Natural killer cell (primary cell): ENCODE results near the gene C1orf159. TPM values are rescaled to one million over a fixed set of nuclear protein-coding genes. Genes with fewer than 3 reads are reported as not detected.
A peak's percentile ranks its signal among the peaks of the same experiment; 100 is the strongest.

Experiments
- ATAC-seq, 3 donors: fragments of 150-1000 bp in 2 of 3; fragments of 200-7000 bp in 1 of 3; cut with Tn5 transposase; 1 replicate in 1 of 3; 2 replicates in 2 of 3; pipeline ENCODE4 v1.10.0; 2021; ENCODE audit warnings: mild to moderate bottlenecking in 2 of 3, moderate library complexity in 2 of 3
- DNase-seq, 2 donors: peaks; one replicate each; pipeline versions ENCODE4 v3.0.0 to v3.0.0-alpha.2; 2013 to 2021; ENCODE audit warnings: mixed read lengths in 1 of 2
- H3K27ac ChIP-seq: one replicate; pipeline ENCODE4 v1.5.1; 2013; ENCODE audit warnings: mild to moderate bottlenecking, low read length
- H3K27me3 ChIP-seq: one replicate; pipeline ENCODE4 v1.6.1; 2013; ENCODE audit warnings: low read length; ENCODE audit not compliant: control insufficient read depth, insufficient read depth
- H3K36me3 ChIP-seq: one replicate; pipeline ENCODE4 v1.6.1; 2013; ENCODE audit warnings: low read length; ENCODE audit not compliant: control insufficient read depth, insufficient read depth
- H3K4me1 ChIP-seq: one replicate; pipeline ENCODE4 v1.6.1; 2013; ENCODE audit warnings: low read length; ENCODE audit not compliant: control insufficient read depth, insufficient read depth
- H3K4me3 ChIP-seq: one replicate; pipeline ENCODE4 v1.5.1; 2013; ENCODE audit warnings: low read length
- H3K9me3 ChIP-seq: one replicate; pipeline ENCODE4 v1.6.1; 2013; ENCODE audit warnings: low read length; ENCODE audit not compliant: control insufficient read depth, insufficient read depth
- H3K27ac Mint-ChIP-seq, 2 donors: one replicate each; pipeline ENCODE4 v1.8.0; 2022; ENCODE audit warnings: mild to moderate bottlenecking in 2 of 2, mixed read lengths in 2 of 2, moderate library complexity in 1 of 2
- H3K27me3 Mint-ChIP-seq, 2 donors: one replicate each; pipeline ENCODE4 v1.8.0; 2022; ENCODE audit warnings: low read depth in 2 of 2, mixed read lengths in 2 of 2
- H3K36me3 Mint-ChIP-seq: one replicate; pipeline ENCODE4 v1.8.0; 2022; ENCODE audit warnings: mixed read lengths
- H3K4me1 Mint-ChIP-seq, 2 donors: one replicate each; pipeline ENCODE4 v1.8.0; 2022; ENCODE audit warnings: mixed read lengths in 2 of 2
- H3K4me3 Mint-ChIP-seq: one replicate; pipeline ENCODE4 v1.8.0; 2022; ENCODE audit warnings: mild to moderate bottlenecking, moderate library complexity, mixed read lengths
- H3K9me3 Mint-ChIP-seq, 2 donors: one replicate each; pipeline ENCODE4 v1.8.0; 2022; ENCODE audit warnings: mixed read lengths in 2 of 2
- CTCF ChIP-seq: fragments of 200-600 bp; IDR thresholded peaks from one replicate; pipeline ENCODE4 v1.8.0; 2022; ENCODE audit warnings: antibody characterized with exemption
- WGBS: methylation state at CpG from one replicate; pipeline ENCODE4 v1.1.7; 2013; ENCODE audit warnings: missing lambda C conversion rate; ENCODE audit not compliant: insufficient coverage; 5-methylcytosine and 5-hydroxymethylcytosine counted together
- intact Hi-C: fragments of 100-400 bp; cut with micrococcal nuclease; formaldehyde crosslinking; loops from one replicate; pipeline ENCODE4 v1.14.2; 2022
- total RNA-seq, 4 donors: library from RNA; stranded (reverse); fragments of 120-200 nt in 1 of 4; gene quantifications; one replicate each; pipeline versions ENCODE4 v1.2.3 to v1.2.4, GENCODE V29; 2013 to 2022

The C1orf159 gene
- total RNA-seq, 3 donors from 2014 or later (not counting 1 experiment from before 2014, with no cell fraction given): 19.6 to 25.1 (median 21.5) TPM

- Mint-ChIP-seq H3K4me3 (no peak overlapping the region), H3K27ac (no peak overlapping the region), H3K4me1 (peaks cover 0 to 21% of the 10 kb centered on the region in 2 donors), H3K9me3 (no peaks in the 10 kb centered on the region), H3K27me3 (no peaks in the 10 kb centered on the region), H3K36me3 (no peaks in the 10 kb centered on the region)
- peaks cover 56% of the 10 kb centered on the region for H3K4me1 ChIP-seq
- no peak overlapping the region for H3K4me3 ChIP-seq
- H3K27ac ChIP-seq: no peak overlapping the region
- DNase-seq (no peak), ATAC-seq (no peak)
- H3K27me3 ChIP-seq: no peaks in the 10 kb centered on the region
- 84% methylated on average over 18 of the region's 18 CpGs for WGBS
- no peaks in the 10 kb centered on the region for H3K36me3 ChIP-seq
- no peaks in the 10 kb centered on the region for H3K9me3 ChIP-seq
- no peak for TF ChIP-seq CTCF
- intact Hi-C loops: no loop called here
Measured at GRCh38 chr1:1140673-1141072, 24.8 kb upstream of the C1orf159 start.

- Mint-ChIP-seq H3K4me1 (peaks cover 0 to 10% of the 10 kb centered on the region in 2 donors), H3K36me3 (no peaks in the 10 kb centered on the region), H3K9me3 (no peaks in the 10 kb centered on the region), H3K4me3 (peak overlapping the region; percentile 74), H3K27me3 (no peaks in the 10 kb centered on the region), H3K27ac (peak overlapping the region; percentile 72 to 82)
- DNase-seq: peak; percentile 72 to 86
- peak; percentile 88 to 97 (median 97) for ATAC-seq
- Histone ChIP-seq H3K9me3 (no peaks in the 10 kb centered on the region), H3K27me3 (no peaks in the 10 kb centered on the region), H3K4me1 (peaks cover 32% of the 10 kb centered on the region), H3K36me3 (no peaks in the 10 kb centered on the region), H3K27ac (peak overlapping the region; percentile 76), H3K4me3 (no peak overlapping the region)
- intact Hi-C loops: no loop called here
- 7% methylated on average over 34 of the region's 36 CpGs for WGBS
- no peak for TF ChIP-seq CTCF
Measured at GRCh38 chr1:1137256-1138045, 21.6 kb upstream of the C1orf159 start.

- Mint-ChIP-seq H3K4me3 (peak overlapping the region; percentile 13), H3K27ac (peak overlapping the region in 1 of 2 donors; percentile 81), H3K27me3 (no peaks in the 10 kb centered on the region), H3K36me3 (no peaks in the 10 kb centered on the region), H3K9me3 (no peaks in the 10 kb centered on the region), H3K4me1 (peaks cover 0 to 10% of the 10 kb centered on the region in 2 donors)
- ATAC-seq: peak; percentile 25 to 33 (median 26)
- whole genome bisulfite sequencing: 13% methylated on average over 48 of the region's 48 CpGs
- intact Hi-C loops: no loop called here
- H3K4me3 ChIP-seq: peak overlapping the region; percentile 1
- peaks cover 32% of the 10 kb centered on the region for H3K4me1 ChIP-seq
- peak overlapping the region; percentile 76 for H3K27ac ChIP-seq
- H3K36me3 ChIP-seq: no peaks in the 10 kb centered on the region
- no peaks in the 10 kb centered on the region for H3K9me3 ChIP-seq
- DNase-seq: peak in 1 of 2 donors; percentile 51
- no peak for TF ChIP-seq CTCF
- H3K27me3 ChIP-seq: no peaks in the 10 kb centered on the region
Measured at GRCh38 chr1:1136547-1137230, 20.8 kb upstream of the C1orf159 start.
